HepG2 (cell line): ENCODE results near the gene ANKRD11. TPM values are rescaled to one million over a fixed set of nuclear protein-coding genes. Genes with fewer than 3 reads are reported as not detected.
A peak's percentile ranks its signal among the peaks of the same experiment; 100 is the strongest.

ENCODE experiments used
- CHD2 ChIP-seq: IDR thresholded peaks from 2 replicates; pipeline ENCODE4 v1.6.1; 2011; ENCODE audit warnings: low read depth, low read length, improper control_type of control experiment
- DMAP1 ChIP-seq: IDR thresholded peaks from 2 replicates; pipeline ENCODE4 v1.6.1; 2016
- ERF ChIP-seq: IDR thresholded peaks from 2 replicates; pipeline ENCODE4 v1.6.1; 2018; ENCODE audit warnings: missing biosample characterization, missing genetic modification reagents
- HCFC1 ChIP-seq: fragments of 150-350 bp; IDR thresholded peaks from 2 replicates; pipeline ENCODE4 v1.6.1; 2014; ENCODE audit warnings: low read depth, low read length
- MATR3 ChIP-seq: sonication (generic); formaldehyde crosslinking; IDR thresholded peaks from 2 replicates; pipeline ENCODE4 v1.4.0; 2020; ENCODE audit warnings: missing genetic modification reagents
- NCOR1 ChIP-seq: fragments of 200-600 bp; sonication (generic); IDR thresholded peaks from 2 replicates; pipeline ENCODE4 v1.7.0; 2017; ENCODE audit warnings: antibody characterized with exemption, low read length, borderline replicate concordance
- PATZ1 ChIP-seq: sonication (generic); formaldehyde crosslinking; IDR thresholded peaks from 2 replicates; pipeline ENCODE4 v1.4.0; 2020; ENCODE audit warnings: missing genetic modification reagents
- RERE ChIP-seq: IDR thresholded peaks from 2 replicates; pipeline ENCODE4 v1.6.1; 2016; ENCODE audit warnings: low read depth, missing genetic modification reagents, missing compliant biosample characterization
- RXRB ChIP-seq: IDR thresholded peaks from 2 replicates; pipeline ENCODE4 v1.6.1; 2016; ENCODE audit warnings: borderline replicate concordance, missing genetic modification reagents, missing compliant biosample characterization
- TEF ChIP-seq: sonication (generic); formaldehyde crosslinking; IDR thresholded peaks from 2 replicates; pipeline ENCODE4 v1.5.0; 2020; ENCODE audit warnings: missing genetic modification reagents
- ZNF20 ChIP-seq: sonication (generic); formaldehyde crosslinking; IDR thresholded peaks from 2 replicates; pipeline ENCODE4 v1.4.0; 2020; ENCODE audit warnings: mild to moderate bottlenecking, moderate library complexity, missing genetic modification reagents
- ZNF44 ChIP-seq: sonication (generic); formaldehyde crosslinking; IDR thresholded peaks from 2 replicates; pipeline ENCODE4 v1.5.1; 2020; ENCODE audit warnings: mild to moderate bottlenecking, missing genetic modification reagents
- ZNF562 ChIP-seq: sonication (generic); formaldehyde crosslinking; IDR thresholded peaks from 2 replicates; pipeline ENCODE4 v1.8.0; 2022; ENCODE audit warnings: missing genetic modification reagents, borderline replicate concordance
- ZNF615 ChIP-seq: sonication (generic); formaldehyde crosslinking; IDR thresholded peaks from 2 replicates; pipeline ENCODE4 v1.5.0; 2020; ENCODE audit warnings: mild to moderate bottlenecking, missing genetic modification reagents, borderline replicate concordance
- ZNF619 ChIP-seq: sonication (generic); formaldehyde crosslinking; IDR thresholded peaks from 2 replicates; pipeline ENCODE4 v1.4.0; 2020; ENCODE audit warnings: mild to moderate bottlenecking, missing genetic modification reagents
- ZNF746 ChIP-seq: sonication (generic); formaldehyde crosslinking; IDR thresholded peaks from 2 replicates; pipeline ENCODE4 v1.8.0; 2022; ENCODE audit warnings: mild to moderate bottlenecking, missing genetic modification reagents
- ZSCAN30 ChIP-seq: sonication (generic); formaldehyde crosslinking; IDR thresholded peaks from 2 replicates; pipeline ENCODE4 v1.5.0; 2020; ENCODE audit warnings: mild to moderate bottlenecking, missing genetic modification reagents
- polyA plus RNA-seq, 8 experiments: library from polyadenylated mRNA; depleted of rRNA in 3 of 8; stranded (reverse) in 7 of 8; unstranded in 1 of 8; fragments of >200 nt; fragmentation: Illumina TruSeq in 4 of 8; extraction: Trizol in 4 of 8; gene quantifications; 2 replicates each; pipeline versions ENCODE4 v1.2.1 to v1.2.3, GENCODE V29; 2011 to 2016; ENCODE audit warnings: low read depth in 4 of 8, missing spikeins in 1 of 8, mixed read lengths in 1 of 8; ENCODE audit not compliant: insufficient read depth in 1 of 8
- total RNA-seq, 5 experiments: library from RNA; depleted of rRNA; stranded (reverse); fragments of >200 nt; fragmentation: Illumina TruSeq; extraction: Trizol; gene quantifications; 2 replicates each; pipeline ENCODE4 v1.2.3, GENCODE V29; 2016; ENCODE audit warnings: low read depth in 1 of 5
- TF ChIP-seq, protein P1 (sequence below): sonication (generic); formaldehyde crosslinking; IDR thresholded peaks from 2 replicates; pipeline ENCODE4 v1.5.0; 2020; ENCODE audit warnings: mild to moderate bottlenecking, missing genetic modification reagents, borderline replicate concordance
- TF ChIP-seq, protein P2 (sequence below): sonication (generic); formaldehyde crosslinking; IDR thresholded peaks from 2 replicates; pipeline ENCODE4 v1.4.0; 2020; ENCODE audit warnings: missing genetic modification reagents

ANKRD11 gene
- total and polyA plus RNA-seq, 2 of the 13 experiments (the other 11 are each of a cell fraction or from before 2014, with no cell fraction given) = 21.4 to 38.4 TPM

DNA sequence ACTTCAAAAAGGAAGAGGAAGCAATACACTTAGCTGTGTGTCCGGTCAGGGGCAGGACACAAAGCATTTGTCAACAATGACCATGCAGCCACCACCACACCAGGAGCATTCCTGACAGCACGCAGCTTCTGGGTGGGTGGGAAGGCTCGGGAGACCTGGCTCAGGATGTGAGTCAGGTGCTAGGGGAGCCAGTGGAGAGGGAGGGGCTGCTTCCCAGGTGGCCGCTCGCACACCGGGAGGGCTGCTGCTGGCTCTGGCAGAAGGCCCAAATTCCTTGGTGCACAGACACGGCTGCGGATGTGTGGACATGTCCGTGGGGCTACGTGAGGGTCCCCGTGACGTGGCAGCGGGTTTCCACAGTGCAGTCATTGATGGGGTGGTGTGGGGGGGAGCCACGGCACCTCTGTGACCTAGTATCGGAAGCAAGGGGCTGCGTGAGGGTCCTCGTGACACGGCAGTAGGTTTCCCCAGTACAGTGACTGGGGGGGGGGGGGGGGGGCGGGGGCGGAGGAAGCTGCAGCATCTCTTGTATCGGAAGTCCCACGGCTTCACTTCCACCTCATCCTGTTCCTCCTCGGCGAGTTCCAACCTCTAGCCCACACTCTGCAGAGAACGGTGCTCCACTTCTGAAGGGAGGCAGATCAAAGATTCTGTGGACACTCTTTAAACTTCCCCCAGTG lies 160.0 kb downstream of the ANKRD11 start (continued):
- TF ChIP-seq ZNF619 (CRISPR knock-in tag) = no peak
- no peak for TF ChIP-seq CHD2
- no peak for TF ChIP-seq TEF
- TF ChIP-seq PATZ1 (CRISPR knock-in tag) = peak; percentile 79
- TF ChIP-seq ZNF746 (CRISPR knock-in tag) = no peak
- TF ChIP-seq MATR3 (CRISPR knock-in tag) = no peak
- no peak for TF ChIP-seq ZNF562 (CRISPR knock-in tag)
- TF ChIP-seq, protein P1, sequence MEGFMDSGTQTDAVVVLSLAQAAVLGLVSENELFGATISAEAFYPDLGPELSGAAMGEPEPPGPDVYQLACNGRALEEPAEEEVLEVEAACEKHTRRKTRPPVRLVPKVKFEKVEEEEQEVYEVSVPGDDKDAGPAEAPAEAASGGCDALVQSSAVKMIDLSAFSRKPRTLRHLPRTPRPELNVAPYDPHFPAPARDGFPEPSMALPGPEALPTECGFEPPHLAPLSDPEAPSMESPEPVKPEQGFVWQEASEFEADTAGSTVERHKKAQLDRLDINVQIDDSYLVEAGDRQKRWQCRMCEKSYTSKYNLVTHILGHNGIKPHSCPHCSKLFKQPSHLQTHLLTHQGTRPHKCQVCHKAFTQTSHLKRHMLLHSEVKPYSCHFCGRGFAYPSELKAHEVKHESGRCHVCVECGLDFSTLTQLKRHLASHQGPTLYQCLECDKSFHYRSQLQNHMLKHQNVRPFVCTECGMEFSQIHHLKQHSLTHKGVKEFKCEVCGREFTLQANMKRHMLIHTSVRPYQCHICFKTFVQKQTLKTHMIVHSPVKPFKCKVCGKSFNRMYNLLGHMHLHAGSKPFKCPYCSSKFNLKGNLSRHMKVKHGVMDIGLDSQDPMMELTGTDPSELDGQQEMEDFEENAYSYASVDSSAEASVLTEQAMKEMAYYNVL = no peak
- TF ChIP-seq, protein P2, sequence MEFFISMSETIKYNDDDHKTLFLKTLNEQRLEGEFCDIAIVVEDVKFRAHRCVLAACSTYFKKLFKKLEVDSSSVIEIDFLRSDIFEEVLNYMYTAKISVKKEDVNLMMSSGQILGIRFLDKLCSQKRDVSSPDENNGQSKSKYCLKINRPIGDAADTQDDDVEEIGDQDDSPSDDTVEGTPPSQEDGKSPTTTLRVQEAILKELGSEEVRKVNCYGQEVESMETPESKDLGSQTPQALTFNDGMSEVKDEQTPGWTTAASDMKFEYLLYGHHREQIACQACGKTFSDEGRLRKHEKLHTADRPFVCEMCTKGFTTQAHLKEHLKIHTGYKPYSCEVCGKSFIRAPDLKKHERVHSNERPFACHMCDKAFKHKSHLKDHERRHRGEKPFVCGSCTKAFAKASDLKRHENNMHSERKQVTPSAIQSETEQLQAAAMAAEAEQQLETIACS (CRISPR knock-in tag) = no peak
- no peak for TF ChIP-seq ZNF20
- TF ChIP-seq RXRB = peak; percentile 81; the same call in 1 of the 2 replicates
- no peak for TF ChIP-seq ZNF44 (CRISPR knock-in tag)
- TF ChIP-seq RERE (CRISPR knock-in tag) = no peak
- no peak for TF ChIP-seq ZNF615 (CRISPR knock-in tag)
- TF ChIP-seq ERF = peak; percentile 95
- no peak for TF ChIP-seq HCFC1
- TF ChIP-seq NCOR1 = no peak
- TF ChIP-seq ZSCAN30 = no peak
- no peak for TF ChIP-seq DMAP1 (CRISPR knock-in tag)
